Measurements from ENCODE around the gene RHOF. TPM values are rescaled to one million over a fixed set of nuclear protein-coding genes. Genes with fewer than 3 reads are reported as not detected.

RHOF gene
- total RNA-seq, 1 donor from 2014 or later = 13.0 TPM

- FAIRE-seq (no peak), DNase-seq (ENCODE audit: low spot score in 2 of 2) (no peak)
Measured at GRCh38 chr12:121806009-121806545, 12.6 kb upstream of the RHOF start.

- FAIRE-seq (no peak), DNase-seq (ENCODE audit: low spot score in 2 of 2) (no peak)
Measured at GRCh38 chr12:121805171-121806008, 11.9 kb upstream of the RHOF start.

GRCh38 chr12:121804417-121805111, 11.1 kb upstream of the RHOF start:
- no peak for DNase-seq (ENCODE audit: low spot score in 2 of 2)
- no peak for FAIRE-seq

GRCh38 chr12:121803861-121804416, 10.5 kb upstream of the RHOF start, which contains the start of gene SETD1B:
TSS of gene SETD1B (plus strand) at chr12:121804009. CDS start at chr12:121804738, 729 bp downstream.
- no peak for DNase-seq (ENCODE audit: low spot score in 2 of 2)
- FAIRE-seq = no peak

GRCh38 chr12:121802843-121803698, 9.6 kb upstream of the RHOF start:
- DNase-seq (ENCODE audit: low spot score in 2 of 2) (peak; percentile 81 to 87), FAIRE-seq (no peak)

- no peak for FAIRE-seq
- DNase-seq (ENCODE audit: low spot score in 2 of 2) = no peak
Measured at GRCh38 chr12:121802485-121802842, 9.0 kb upstream of the RHOF start.

- DNase-seq (ENCODE audit: low spot score in 2 of 2) (no peak), FAIRE-seq (no peak)
Measured at GRCh38 chr12:121801595-121802484, 8.4 kb upstream of the RHOF start.

- no peak for FAIRE-seq
- peak in 1 of 2 donors; percentile 81 for DNase-seq (ENCODE audit: low spot score in 2 of 2)
Measured at GRCh38 chr12:121800694-121801594, 7.5 kb upstream of the RHOF start.

- FAIRE-seq (no peak), DNase-seq (ENCODE audit: low spot score in 2 of 2) (peak; percentile 85)
Measured at GRCh38 chr12:121799842-121800693, 6.6 kb upstream of the RHOF start.

- no peak for FAIRE-seq
- peak in 1 of 2 donors; percentile 76 for DNase-seq (ENCODE audit: low spot score in 2 of 2)
Measured at GRCh38 chr12:121799156-121799841, 5.8 kb upstream of the RHOF start.

GRCh38 chr12:121798787-121799155, 5.3 kb upstream of the RHOF start:
- FAIRE-seq = no peak
- no peak for DNase-seq (ENCODE audit: low spot score in 2 of 2)

- FAIRE-seq (no peak), DNase-seq (ENCODE audit: low spot score in 2 of 2) (no peak)
Measured at GRCh38 chr12:121797937-121798786, 4.7 kb upstream of the RHOF start.

GRCh38 chr12:121796855-121797751, 3.6 kb upstream of the RHOF start:
- no peak for FAIRE-seq
- DNase-seq (ENCODE audit: low spot score in 2 of 2) = peak; percentile 86 to 89

GRCh38 chr12:121795034-121795968, 1.8 kb upstream of the RHOF start:
- DNase-seq (ENCODE audit: low spot score in 2 of 2) (peak; percentile 87 to 90), FAIRE-seq (no peak)
